Adipose tissue (tissue), 3 donors: ENCODE measurements around the gene BMP7. TPM values are rescaled to one million over a fixed set of nuclear protein-coding genes. Genes with fewer than 3 reads are reported as not detected.

Experiments
- H3K27ac ChIP-seq: one replicate; pipeline ENCODE4 v1.5.1; 2013; ENCODE audit warnings: low read depth, low read length
- WGBS, 3 donors: extraction: QIAGEN DNeasy Blood & Tissue Kit; methylation state at CpG; one replicate each; pipeline ENCODE4 v1.1.7; 2013; 5-methylcytosine and 5-hydroxymethylcytosine counted together
- polyA plus RNA-seq, 3 donors: library from polyadenylated mRNA; stranded (reverse); fragments of 200-250 nt; gene quantifications; one replicate each; pipeline ENCODE4 v1.2.3, GENCODE V29; 2013
- donor health status: healthy with polysubstance abuse.
- donor health status: Bipolar disorder and iron deficiency.
- donor health status: healthy.

BMP7 gene
- polyA plus RNA-seq, 3 donors: 0.41 to 1.1 (median 0.43) TPM

DNA sequence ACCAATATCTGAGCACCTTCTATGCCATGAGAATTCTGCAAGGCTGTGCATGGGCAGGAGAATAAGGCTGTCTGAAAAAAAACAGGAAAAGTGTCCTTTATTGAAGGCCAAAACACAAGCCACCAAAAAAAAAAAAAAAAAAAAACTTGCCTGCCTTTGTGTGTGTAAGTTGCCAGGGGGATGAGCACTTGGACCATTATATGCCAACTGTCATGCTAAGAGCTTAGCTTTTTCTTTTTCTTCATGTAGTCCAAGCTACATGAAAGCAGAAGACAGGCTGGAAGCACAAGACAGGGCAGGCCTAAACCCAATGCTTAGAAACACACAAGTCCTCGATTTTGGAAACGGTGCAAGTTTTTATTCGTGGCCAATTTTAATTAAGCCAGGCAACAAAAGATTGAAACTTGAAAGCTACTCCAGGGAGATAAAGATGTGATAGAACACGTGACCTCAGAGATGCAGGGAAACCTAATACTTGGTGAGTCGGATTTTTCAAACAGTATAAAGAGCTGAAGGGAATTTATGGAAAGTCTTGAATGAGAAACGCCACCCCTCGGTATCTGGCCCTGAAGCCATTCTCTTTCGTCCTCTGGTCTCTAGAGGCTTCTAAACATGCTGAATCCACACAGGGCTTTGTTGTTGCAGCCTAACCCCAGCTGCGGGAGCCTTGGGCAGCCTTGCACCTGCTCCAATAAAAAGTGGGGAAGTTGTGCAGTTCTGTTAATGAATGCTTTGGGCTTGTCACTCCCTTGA is 8.6 kb downstream of the BMP7 start:
- WGBS, 3 donors: 34 to 59% (median 54%) methylated on average over 9 of the region's 9 CpGs
- no peak overlapping the region for H3K27ac ChIP-seq

DNA sequence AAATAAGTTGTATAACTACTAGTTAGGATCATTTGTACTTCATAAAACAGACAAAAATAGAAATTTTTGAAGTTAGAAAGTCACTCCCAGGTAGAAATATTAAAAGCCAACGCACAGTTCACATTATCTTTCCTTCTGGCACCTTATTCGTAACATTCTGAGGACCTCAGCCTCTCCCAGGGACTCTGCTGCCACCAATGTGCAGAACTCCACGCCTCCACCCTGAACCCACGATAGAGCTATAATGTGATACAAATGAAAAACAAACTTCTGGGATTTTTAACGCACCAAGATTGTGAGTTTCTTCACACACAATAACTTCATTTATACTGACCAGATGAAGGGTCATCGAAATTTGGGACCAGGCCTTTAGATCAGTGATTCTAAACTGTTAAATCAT is 9.5 kb downstream of the BMP7 start:
- no peak overlapping the region for H3K27ac ChIP-seq
- WGBS, 3 donors: 87 to 92% (median 88%) methylated on average over 6 of the region's 6 CpGs

DNA sequence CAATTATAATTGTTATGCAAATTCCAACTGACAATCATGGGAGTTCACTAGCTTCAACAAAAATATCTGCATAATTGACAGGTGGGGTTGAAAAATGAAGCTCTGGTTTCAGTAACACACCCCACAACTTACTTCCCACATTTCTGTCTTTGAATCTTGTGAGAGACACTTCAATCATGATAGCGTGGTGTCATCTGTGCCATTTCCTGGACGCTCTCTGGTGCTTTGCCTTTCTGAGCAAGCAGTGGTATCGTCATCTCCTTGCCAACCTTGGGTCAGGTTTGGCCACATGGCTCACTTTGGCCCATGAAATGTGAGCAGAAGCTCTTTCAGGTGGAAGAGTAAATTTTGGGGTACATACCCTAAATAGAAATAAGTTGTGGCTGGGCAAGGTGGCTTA is 10.2 kb downstream of the BMP7 start:
- WGBS, 3 donors: 84 to 90% (median 89%) methylated on average over 3 of the region's 3 CpGs
- no peak overlapping the region for H3K27ac ChIP-seq

DNA sequence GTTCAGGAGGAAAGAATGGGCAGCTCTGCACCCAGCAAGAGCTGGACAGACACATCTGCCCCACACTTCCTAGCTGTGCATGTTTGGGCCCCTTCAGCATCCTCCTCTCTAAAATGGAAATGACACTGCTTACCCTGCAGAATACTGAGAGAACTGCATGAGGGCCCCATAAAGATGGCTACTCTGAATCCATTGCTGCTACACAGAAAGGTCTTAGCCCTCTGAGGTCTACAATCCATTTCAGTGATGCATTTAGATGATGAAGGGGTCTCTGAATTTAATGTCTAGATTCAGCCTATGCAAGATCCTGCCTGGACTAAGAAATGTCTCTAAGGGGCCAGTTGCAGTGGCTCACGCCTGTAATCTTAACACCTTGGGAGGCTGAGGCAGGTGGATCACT is 11.3 kb downstream of the BMP7 start:
- 74 to 94% (median 77%) methylated on average over 1 of the region's 1 CpG for WGBS, 3 donors
- H3K27ac ChIP-seq: no peak overlapping the region

DNA sequence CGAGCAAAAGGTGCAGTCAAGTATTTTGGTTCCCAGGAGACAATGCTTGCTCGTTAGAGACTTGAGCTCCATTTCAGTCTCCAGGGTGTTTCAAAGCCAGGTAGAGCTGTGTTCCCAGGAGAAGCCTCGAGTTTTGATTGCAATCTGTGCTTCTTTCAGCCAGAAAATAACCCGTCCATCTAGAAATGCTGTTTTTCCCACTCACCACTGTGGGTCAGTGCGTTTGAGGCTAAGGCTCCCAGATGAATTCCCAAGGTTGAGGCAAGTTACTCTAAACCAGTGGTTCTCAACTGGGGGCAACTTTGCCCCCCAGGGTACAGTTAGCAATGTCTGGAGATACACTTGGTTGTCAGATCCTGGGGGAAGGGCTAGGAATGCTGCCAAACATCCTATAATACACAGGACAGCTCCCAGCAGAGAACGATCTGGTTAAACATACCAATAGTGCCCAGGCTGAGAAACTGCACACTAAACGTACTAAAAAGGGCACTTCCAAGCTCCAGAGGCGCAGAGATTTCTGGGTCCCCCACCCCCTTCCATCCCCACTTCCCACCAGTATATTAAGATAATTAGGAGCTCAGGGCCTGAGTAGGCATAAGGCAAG is 13.8 kb downstream of the BMP7 start:
- H3K27ac ChIP-seq: no peak overlapping the region
- 51 to 66% (median 59%) methylated on average over 8 of the region's 8 CpGs for WGBS, 3 donors

DNA sequence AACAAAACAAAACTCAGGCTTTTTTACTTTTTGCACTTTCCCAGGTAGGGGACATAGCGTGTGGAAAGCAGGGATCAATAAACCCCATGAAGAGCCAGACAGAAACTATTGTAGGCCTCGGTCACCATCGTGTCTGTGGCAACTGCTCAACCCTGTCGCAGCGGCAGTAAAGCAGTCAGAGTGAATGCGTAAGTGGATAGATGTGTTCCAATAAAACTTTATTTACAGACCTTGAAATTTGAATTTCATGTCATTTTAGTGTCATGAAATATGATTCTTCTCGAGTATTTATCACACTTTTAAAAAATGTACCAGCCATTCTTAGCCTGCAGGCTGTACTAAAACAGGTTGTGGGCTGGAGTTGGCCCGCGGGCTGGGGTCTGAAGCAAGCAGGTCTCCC is 14.5 kb downstream of the BMP7 start:
- WGBS, 3 donors: 88 to 91% (median 90%) methylated on average over 9 of the region's 9 CpGs
- H3K27ac ChIP-seq: no peak overlapping the region

DNA sequence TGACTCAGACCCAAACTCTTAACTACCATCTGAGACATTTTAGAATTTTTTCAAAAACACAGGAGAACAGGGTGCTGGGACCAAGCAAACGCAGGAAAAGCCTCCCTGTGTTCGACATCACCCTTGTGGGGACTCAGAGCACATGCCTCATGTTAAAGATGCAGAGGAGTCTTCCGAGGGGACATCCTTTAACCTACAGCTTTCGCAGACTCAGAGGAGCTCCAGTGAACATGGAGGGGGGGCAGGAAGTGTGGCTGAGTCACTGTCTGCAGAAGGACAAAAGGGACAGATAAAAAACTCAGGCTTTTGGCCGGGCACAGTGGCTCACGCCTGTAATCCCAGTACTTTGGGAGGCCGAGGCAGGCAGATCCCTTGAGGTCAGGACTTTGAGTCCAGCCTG is 15.1 kb downstream of the BMP7 start:
- WGBS, 3 donors: 52 to 80% (median 59%) methylated on average over 7 of the region's 7 CpGs
- H3K27ac ChIP-seq: no peak overlapping the region

DNA sequence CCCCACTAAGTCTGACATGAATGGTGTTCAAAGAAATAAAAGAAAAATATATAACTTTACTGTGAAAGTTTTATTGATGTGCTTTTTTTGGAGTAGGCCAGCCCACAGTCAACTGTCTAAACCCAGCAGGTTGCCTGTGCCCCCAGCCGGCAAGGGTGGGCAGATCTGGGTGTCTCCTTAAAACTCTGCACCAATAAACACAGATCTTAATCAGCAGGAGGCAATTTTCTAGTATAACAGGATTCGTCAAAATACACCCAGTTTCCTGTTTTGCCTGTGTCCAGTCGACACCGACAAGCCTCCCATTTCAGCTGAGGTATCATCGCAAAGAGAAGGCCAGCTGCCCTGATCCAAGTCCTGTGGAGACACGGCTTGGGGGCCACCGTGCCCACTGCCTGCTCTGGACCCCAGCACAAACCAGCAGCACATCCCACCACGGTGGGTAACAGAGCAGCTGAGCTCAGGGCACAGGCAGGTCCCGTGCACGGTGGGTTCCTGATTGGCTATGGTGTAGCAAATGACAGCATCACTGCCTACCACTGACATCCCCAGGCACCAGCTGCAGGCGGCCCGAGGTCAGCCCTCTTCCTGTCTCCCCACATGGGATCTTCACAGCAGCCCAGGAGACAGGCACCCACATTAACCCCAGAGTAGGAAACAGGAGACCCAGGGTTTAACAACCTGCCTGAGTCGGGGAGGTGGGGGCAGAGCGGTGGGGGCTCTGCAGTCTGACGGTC is 15.7 kb downstream of the BMP7 start:
- H3K27ac ChIP-seq: no peak overlapping the region
- 39 to 67% (median 43%) methylated on average over 15 of the region's 15 CpGs for WGBS, 3 donors

DNA sequence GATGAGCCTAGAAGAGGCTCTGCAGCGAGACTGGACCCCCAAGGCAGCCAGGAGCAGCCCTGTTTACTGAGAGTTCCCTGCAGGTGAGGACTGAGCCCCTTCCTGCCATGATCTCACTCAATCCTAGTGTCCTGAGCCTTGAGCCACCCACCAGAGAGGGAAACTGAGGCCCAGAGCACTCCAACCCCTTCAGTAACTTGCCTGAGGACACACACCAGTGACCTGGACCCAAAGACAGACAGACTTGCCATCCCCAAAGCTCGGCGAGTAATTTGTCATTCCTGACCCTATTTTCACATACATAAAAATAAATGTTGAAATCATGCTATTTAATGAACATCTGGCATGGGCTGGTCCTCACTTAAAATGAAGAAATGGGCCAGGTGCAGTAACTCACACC is 16.7 kb downstream of the BMP7 start:
- 95 to 97% (median 96%) methylated on average over 3 of the region's 3 CpGs for WGBS, 3 donors
- H3K27ac ChIP-seq: no peak overlapping the region

DNA sequence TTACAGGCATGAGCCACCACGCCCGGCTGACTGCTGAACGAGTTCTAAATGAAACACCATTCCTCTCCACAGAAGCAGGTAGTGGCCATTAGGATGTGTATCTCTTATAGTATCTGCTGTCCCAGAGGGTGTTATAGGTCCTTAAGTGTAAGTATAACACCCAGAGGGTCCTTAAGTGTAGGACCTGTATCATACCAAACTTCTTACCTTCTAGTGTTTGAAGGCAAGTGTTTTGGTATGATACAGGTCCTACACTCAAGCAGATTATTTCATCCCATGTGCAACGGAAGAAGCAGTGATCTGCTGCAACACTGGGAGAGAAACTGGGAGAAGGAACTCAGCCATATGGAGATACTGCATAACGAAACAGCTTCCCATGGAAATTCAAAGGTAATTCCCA is 17.4 kb downstream of the BMP7 start:
- H3K27ac ChIP-seq: no peak overlapping the region
- WGBS, 3 donors: 88 to 91% (median 91%) methylated on average over 5 of the region's 5 CpGs

DNA sequence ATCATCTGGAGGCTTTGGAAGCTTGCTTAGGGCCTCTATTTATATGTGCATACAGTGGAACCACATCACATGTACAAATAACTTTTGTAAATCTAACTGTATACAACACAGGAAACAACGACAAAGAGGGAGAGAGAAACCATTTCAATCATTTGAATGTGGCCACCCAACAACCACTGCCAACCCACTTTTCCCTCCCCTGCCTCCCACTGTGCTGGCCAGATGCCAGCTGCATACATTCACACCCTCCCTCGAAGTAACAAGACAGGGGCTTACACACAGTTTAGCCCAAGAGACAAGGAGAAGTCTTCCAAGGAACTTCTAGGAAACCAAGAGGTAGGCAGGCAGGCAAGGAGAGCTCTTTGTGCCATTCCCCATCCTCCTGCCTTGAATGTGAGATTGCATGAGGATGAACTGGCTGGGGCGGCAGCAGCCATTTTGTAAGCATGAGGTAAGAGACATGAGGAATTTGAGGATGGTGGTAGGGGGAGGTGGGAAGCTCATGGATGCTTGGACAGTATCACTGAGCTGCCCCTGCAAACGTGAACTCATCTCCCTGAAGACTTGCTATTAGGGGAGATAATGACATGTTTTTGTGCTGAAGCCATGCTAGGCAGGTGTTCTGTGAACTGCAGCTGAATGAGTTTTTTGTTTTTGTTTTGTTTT is 18.2 kb downstream of the BMP7 start:
- 65 to 72% (median 69%) methylated on average over 4 of the region's 4 CpGs for WGBS, 3 donors
- no peak overlapping the region for H3K27ac ChIP-seq

DNA sequence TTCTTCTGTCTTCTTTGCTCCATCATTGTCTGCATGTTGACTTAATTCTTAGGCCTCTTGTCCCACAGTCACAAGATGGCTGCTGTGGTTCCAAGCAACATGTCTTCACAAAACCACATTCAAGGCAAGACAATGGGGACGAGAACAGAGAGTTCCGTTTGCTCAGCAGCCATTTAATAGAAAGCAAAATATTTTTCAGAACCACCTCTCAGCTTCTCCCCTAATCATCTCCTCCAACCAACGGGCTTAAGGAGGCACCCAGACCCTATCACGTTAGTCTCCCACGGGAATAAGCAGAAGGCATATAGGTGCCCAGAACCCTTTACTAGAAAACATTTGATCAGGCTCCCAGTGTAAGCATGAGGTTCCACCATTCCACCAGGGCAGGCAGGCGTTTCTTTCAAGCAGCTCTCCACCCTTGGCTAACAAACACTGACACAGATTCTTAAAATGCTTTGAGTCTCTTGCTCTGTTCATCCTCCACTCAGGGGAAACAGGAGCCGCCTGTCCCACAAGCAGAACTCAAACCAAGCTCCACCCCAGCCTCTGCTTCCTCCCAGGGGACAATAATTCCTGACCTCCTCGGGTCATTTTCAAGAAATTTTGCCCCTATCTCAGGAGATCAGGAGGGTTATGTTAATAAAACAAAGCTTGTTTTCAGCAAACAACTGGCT is 19.0 kb downstream of the BMP7 start:
- H3K27ac ChIP-seq: no peak overlapping the region
- 52 to 68% (median 52%) methylated on average over 8 of the region's 8 CpGs for WGBS, 3 donors

DNA sequence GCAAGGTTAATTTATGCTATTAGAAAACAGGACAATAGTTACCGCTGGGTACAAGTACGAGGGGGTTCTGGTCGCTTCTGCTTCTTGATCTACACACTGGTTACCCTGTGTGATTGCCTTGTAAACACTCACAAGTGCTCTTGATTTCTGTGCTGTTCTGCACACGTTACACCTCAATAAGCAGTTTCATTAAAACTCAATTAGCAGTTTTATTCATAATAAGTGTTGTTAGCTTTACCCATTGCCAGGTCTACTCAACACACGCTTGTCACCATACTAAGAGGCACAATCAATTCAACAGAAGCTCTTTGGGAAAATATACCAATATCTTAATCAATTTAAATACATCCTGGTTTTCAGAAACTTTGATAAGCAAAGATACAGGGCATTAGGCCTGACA is 20.4 kb downstream of the BMP7 start:
- H3K27ac ChIP-seq: no peak overlapping the region
- 92% methylated on average over 5 of the region's 5 CpGs for WGBS, 3 donors

DNA sequence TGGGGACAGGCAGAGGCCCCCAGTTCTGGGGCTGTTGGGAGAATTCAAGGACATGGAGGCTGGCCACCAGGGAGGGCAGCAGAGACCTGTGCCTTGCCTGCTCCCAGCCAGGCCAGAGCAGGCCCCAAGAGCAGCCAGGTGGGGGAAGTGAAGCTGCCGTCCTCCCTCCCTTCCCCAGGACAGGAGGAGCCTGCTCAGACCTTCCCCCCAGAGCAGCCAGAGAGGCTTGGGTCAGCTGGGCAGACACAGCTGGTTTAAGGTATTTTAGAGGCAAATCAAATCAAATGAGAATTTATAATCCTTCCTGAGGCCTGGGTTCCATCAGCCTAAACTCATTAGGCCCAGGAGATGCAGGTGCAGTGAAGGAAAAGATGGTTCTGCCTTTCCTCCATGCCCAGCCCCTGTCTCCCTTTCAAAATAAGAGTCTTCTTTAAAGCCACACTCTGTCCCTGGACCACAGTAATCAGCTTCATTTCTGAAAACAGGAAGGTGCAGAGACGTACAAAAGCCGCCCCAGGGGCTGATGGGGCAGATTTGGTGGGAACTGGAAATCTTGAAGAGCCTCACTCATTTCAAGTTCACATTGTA is 21.7 kb downstream of the BMP7 start:
- 57 to 75% (median 58%) methylated on average over 3 of the region's 3 CpGs for WGBS, 3 donors
- no peak overlapping the region for H3K27ac ChIP-seq

DNA sequence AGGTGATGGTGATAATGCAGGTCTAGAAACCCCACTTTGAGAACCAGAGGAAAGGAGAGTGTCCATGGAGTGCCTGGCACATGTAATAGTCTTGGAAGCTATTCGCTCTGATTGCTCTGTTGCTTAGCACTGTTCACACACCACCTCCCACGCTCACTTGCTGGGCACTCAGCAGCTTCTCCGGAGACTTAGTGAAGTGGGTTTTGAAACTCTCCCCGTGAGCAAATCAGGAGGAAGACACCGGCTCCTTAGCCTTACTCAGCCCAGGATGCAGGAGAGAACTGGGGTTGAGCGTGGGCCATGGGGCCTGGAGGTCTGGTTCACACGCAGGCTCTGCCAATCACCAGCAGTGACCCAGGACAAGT is 22.2 kb downstream of the BMP7 start:
- H3K27ac ChIP-seq: no peak overlapping the region
- WGBS, 3 donors: 70 to 81% (median 72%) methylated on average over 7 of the region's 7 CpGs

DNA sequence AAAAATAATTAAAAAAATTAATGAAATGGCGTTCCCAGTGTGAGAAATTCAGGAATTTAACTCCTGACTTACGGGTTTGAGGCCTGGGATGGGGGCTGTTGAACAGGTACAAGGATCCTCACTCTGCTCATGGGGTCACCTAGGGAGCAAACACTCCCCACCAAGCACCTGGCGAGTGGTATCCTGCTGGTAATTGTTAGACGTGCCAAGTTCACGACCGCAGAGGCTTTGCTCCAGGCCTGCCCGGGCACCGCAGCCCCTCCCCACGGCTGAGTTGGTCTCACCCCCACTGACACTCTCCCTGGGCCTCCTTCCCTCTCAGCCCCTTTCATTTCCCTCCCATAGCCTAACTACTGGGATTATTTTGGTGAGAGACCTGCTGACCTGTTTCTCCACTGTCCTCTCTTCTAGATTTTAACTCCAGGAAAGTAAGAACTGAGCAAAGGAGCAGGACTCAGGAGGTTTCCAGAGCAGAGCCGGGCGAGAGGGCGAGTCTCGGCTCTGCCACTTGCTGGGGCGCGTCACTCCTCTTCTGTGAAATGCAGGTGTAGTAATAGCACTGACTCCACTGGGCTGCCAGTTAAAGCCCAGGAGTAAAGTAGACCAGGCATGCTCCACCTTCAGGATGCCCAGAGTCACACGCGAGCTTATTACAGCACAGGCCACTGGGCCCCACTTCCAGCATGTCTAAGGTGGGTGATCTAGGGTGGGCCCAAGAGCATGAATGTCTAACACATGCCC is 22.8 kb downstream of the BMP7 start:
- WGBS, 3 donors: 78 to 84% (median 81%) methylated on average over 17 of the region's 17 CpGs
- H3K27ac ChIP-seq: no peak overlapping the region

DNA sequence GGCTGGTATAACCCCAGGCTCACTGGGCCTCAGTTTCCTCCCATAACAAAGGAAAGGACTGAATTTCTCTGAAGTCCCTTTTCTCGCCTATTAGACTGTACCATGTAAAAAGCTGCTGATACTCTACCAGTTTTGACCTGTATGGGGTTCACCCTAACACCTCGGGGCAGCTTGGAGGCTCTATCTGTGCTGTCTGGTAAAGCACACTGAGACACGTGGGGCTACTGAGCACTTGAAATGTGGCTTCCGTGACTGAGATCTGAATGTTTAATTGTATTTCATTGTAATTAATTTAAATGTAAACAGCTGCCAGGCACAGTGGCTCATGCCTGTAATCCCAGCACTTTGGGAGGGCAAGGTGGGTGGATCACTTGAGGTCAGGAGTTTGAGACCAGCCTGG is 24.0 kb downstream of the BMP7 start:
- H3K27ac ChIP-seq: no peak overlapping the region
- WGBS, 3 donors: 87 to 88% (median 88%) methylated on average over 4 of the region's 4 CpGs
